HepG2 (cell line): ENCODE results near the gene KMT2D. TPM values are rescaled to one million over a fixed set of nuclear protein-coding genes. Genes with fewer than 3 reads are reported as not detected.

Experiments used
- ATF4 ChIP-seq, 2 experiments: fragments of 450-650 bp in 1 of 2; sonication (generic) in 1 of 2; formaldehyde crosslinking; IDR thresholded peaks; 2 replicates each; pipeline versions ENCODE4 v1.5.0 to v1.8.0; 2020 to 2022; ENCODE audit warnings: mild to moderate bottlenecking in 1 of 2, missing genetic modification reagents in 1 of 2
- CCAR2 ChIP-seq: fragments of 200-400 bp; formaldehyde crosslinking; optimal IDR thresholded peaks from 2 replicates; pipeline ENCODE3; 2018; ENCODE audit warnings: low read depth, mild to moderate bottlenecking, low read length, moderate library complexity
- CREB1 ChIP-seq, 2 experiments: fragments of 450-650 bp in 1 of 2; IDR thresholded peaks; 2 replicates each; pipeline ENCODE4 v1.6.1; 2016 to 2017; ENCODE audit warnings: control low read depth in 1 of 2, mild to moderate bottlenecking in 1 of 2, missing compliant biosample characterization in 1 of 2, missing genetic modification characterization in 1 of 2
- EED ChIP-seq: sonication (generic); formaldehyde crosslinking; IDR thresholded peaks from 2 replicates; pipeline ENCODE4 v1.5.0; 2020; ENCODE audit warnings: mild to moderate bottlenecking, missing genetic modification reagents
- FOSL1 ChIP-seq: sonication (generic); formaldehyde crosslinking; IDR thresholded peaks from 2 replicates; pipeline ENCODE4 v1.9.0; 2021; ENCODE audit warnings: missing genetic modification reagents, borderline replicate concordance
- FOXM1 ChIP-seq: sonication (generic); formaldehyde crosslinking; IDR thresholded peaks from 2 replicates; pipeline ENCODE4 v1.5.0; 2020; ENCODE audit warnings: missing genetic modification reagents
- IKZF4 ChIP-seq: sonication (generic); formaldehyde crosslinking; IDR thresholded peaks from 2 replicates; pipeline ENCODE4 v1.5.1; 2020; ENCODE audit warnings: borderline replicate concordance, mild to moderate bottlenecking, low read depth, missing genetic modification reagents; ENCODE audit errors: not compliant biosample characterization
- JUN ChIP-seq: sonication (generic); formaldehyde crosslinking; IDR thresholded peaks from 2 replicates; pipeline ENCODE4 v1.4.0; 2020; ENCODE audit warnings: mild to moderate bottlenecking, missing genetic modification reagents
- MEIS1 ChIP-seq: sonication (generic); formaldehyde crosslinking; IDR thresholded peaks from 2 replicates; pipeline ENCODE4 v1.9.0; 2021; ENCODE audit warnings: mild to moderate bottlenecking, missing genetic modification reagents, moderate library complexity, borderline replicate concordance
- MZF1 ChIP-seq: sonication (generic); formaldehyde crosslinking; IDR thresholded peaks from 2 replicates; pipeline ENCODE4 v1.8.1; 2023; ENCODE audit warnings: mild to moderate bottlenecking, missing genetic modification reagents, borderline replicate concordance
- SATB2 ChIP-seq: sonication (generic); formaldehyde crosslinking; IDR thresholded peaks from 2 replicates; pipeline ENCODE4 v1.5.0; 2020; ENCODE audit warnings: missing genetic modification reagents
- SMARCE1 ChIP-seq: fragments of 450-650 bp; IDR thresholded peaks from 2 replicates; pipeline ENCODE4 v1.6.1; 2017; ENCODE audit warnings: borderline replicate concordance
- TBL1XR1 ChIP-seq: fragments of 150-350 bp; IDR thresholded peaks from 2 replicates; pipeline ENCODE4 v1.6.1; 2014; ENCODE audit warnings: borderline replicate concordance, low read length; ENCODE audit not compliant: partially characterized antibody
- TEAD2 ChIP-seq: sonication (generic); formaldehyde crosslinking; IDR thresholded peaks from 2 replicates; pipeline ENCODE4 v1.9.0; 2021; ENCODE audit warnings: missing genetic modification reagents
- TFAP4 ChIP-seq: sonication (generic); IDR thresholded peaks from 2 replicates; pipeline ENCODE4 v1.6.1; 2016; ENCODE audit warnings: low read depth, borderline replicate concordance
- TGIF2 ChIP-seq: IDR thresholded peaks from 2 replicates; pipeline ENCODE4 v1.6.1; 2016; ENCODE audit warnings: control low read depth, missing compliant biosample characterization
- ZBTB1 ChIP-seq: sonication (generic); formaldehyde crosslinking; IDR thresholded peaks from 2 replicates; pipeline ENCODE4 v1.4.0; 2020; ENCODE audit warnings: missing genetic modification reagents, borderline replicate concordance
- ZBTB37 ChIP-seq: sonication (generic); formaldehyde crosslinking; IDR thresholded peaks from 2 replicates; pipeline ENCODE4 v1.4.0; 2020; ENCODE audit warnings: mild to moderate bottlenecking, missing genetic modification reagents
- ZNF138 ChIP-seq: sonication (generic); formaldehyde crosslinking; IDR thresholded peaks from 2 replicates; pipeline ENCODE4 v1.5.0; 2020; ENCODE audit warnings: mild to moderate bottlenecking, low read depth, missing genetic modification reagents
- ZNF550 ChIP-seq: sonication (generic); formaldehyde crosslinking; IDR thresholded peaks from 2 replicates; pipeline ENCODE4 v1.4.0; 2020; ENCODE audit warnings: mild to moderate bottlenecking, missing genetic modification reagents, borderline replicate concordance
- ZNF556 ChIP-seq: sonication (generic); formaldehyde crosslinking; IDR thresholded peaks from 2 replicates; pipeline ENCODE4 v1.4.0; 2020; ENCODE audit warnings: mild to moderate bottlenecking, missing genetic modification reagents, borderline replicate concordance
- ZNF570 ChIP-seq: sonication (generic); formaldehyde crosslinking; IDR thresholded peaks from 2 replicates; pipeline ENCODE4 v1.4.0; 2020; ENCODE audit warnings: mild to moderate bottlenecking, missing genetic modification reagents, borderline replicate concordance
- ZNF577 ChIP-seq: sonication (generic); formaldehyde crosslinking; IDR thresholded peaks from 2 replicates; pipeline ENCODE4 v1.4.0; 2020; ENCODE audit warnings: mild to moderate bottlenecking, low read depth, missing genetic modification reagents, borderline replicate concordance
- ZNF782 ChIP-seq: sonication (generic); formaldehyde crosslinking; IDR thresholded peaks from 2 replicates; pipeline ENCODE4 v1.4.0; 2020; ENCODE audit warnings: missing genetic modification reagents, mild to moderate bottlenecking, borderline replicate concordance
- polyA plus RNA-seq, 8 experiments: library from polyadenylated mRNA; depleted of rRNA in 3 of 8; stranded (reverse) in 7 of 8; unstranded in 1 of 8; fragments of >200 nt; fragmentation: Illumina TruSeq in 4 of 8; extraction: Trizol in 4 of 8; gene quantifications; 2 replicates each; pipeline versions ENCODE4 v1.2.1 to v1.2.3, GENCODE V29; 2011 to 2016; ENCODE audit warnings: low read depth in 4 of 8, missing spikeins in 1 of 8, mixed read lengths in 1 of 8; ENCODE audit not compliant: insufficient read depth in 1 of 8
- total RNA-seq, 5 experiments: library from RNA; depleted of rRNA; stranded (reverse); fragments of >200 nt; fragmentation: Illumina TruSeq; extraction: Trizol; gene quantifications; 2 replicates each; pipeline ENCODE4 v1.2.3, GENCODE V29; 2016; ENCODE audit warnings: low read depth in 1 of 5
- TF ChIP-seq, protein P1 (sequence below): sonication (generic); formaldehyde crosslinking; IDR thresholded peaks from 2 replicates; pipeline ENCODE4 v1.5.0; 2020; ENCODE audit warnings: missing genetic modification reagents

Gene KMT2D
- total and polyA plus RNA-seq, 2 of the 13 experiments (the other 11 are each of a cell fraction or from before 2014, with no cell fraction given): 8.1 to 10.4 TPM

GRCh38 chr12:49069507-49070346, 9.1 kb upstream of the KMT2D start, which contains the start of gene RHEBL1 (continued):
- TF ChIP-seq CREB1 (IDR thresholded peaks at IDR 0.05) (no peak; the same call in 1 of the 2 replicates), CREB1 (CRISPR knock-in tag; IDR thresholded peaks at IDR 0.05) (peak; percentile 53), ZNF556 (no peak), ZNF138 (no peak), SMARCE1 (no peak), JUN (no peak), FOSL1 (CRISPR knock-in tag) (no peak), ATF4 (CRISPR knock-in tag; IDR thresholded peaks at IDR 0.05) (peak in 1 of 2 experiments; percentile 89; a peak in 2 of 4 replicates), TFAP4 (peak; percentile 51; the same call in 1 of the 2 replicates), FOXM1 (CRISPR knock-in tag) (0 out of 2 replicates have a peak, but pooled peaks have one; percentile 17), EED (CRISPR knock-in tag) (0 out of 2 replicates have a peak, but pooled peaks have one; percentile 8), ZNF570 (CRISPR knock-in tag) (no peak), MEIS1 (CRISPR knock-in tag) (no peak), ZNF782 (CRISPR knock-in tag) (no peak), SATB2 (CRISPR knock-in tag) (no peak), ZNF577 (CRISPR knock-in tag) (no peak), TBL1XR1 (no peak), IKZF4 (CRISPR knock-in tag) (no peak), ZNF550 (CRISPR knock-in tag) (no peak), ZBTB1 (CRISPR knock-in tag) (no peak), CCAR2 (no peak), TEAD2 (CRISPR knock-in tag) (no peak), TGIF2 (CRISPR knock-in tag) (no peak), ZBTB37 (no peak), MZF1 (CRISPR knock-in tag) (no peak)
- TF ChIP-seq, protein P1, sequence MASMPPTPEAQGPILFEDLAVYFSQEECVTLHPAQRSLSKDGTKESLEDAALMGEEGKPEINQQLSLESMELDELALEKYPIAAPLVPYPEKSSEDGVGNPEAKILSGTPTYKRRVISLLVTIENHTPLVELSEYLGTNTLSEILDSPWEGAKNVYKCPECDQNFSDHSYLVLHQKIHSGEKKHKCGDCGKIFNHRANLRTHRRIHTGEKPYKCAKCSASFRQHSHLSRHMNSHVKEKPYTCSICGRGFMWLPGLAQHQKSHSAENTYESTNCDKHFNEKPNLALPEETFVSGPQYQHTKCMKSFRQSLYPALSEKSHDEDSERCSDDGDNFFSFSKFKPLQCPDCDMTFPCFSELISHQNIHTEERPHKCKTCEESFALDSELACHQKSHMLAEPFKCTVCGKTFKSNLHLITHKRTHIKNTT (CRISPR knock-in tag): no peak
